22Rv1 (cell line): ENCODE measurements around the gene HDLBP.

ENCODE experiments used
- CTCF ChIP-seq: fragments of 450-650 bp; IDR thresholded peaks from 2 replicates; pipeline ENCODE4 v1.5.1; 2017; ENCODE audit warnings: mild to moderate bottlenecking
- ZFX ChIP-seq: fragments of 450-650 bp; IDR thresholded peaks from 2 replicates; pipeline ENCODE4 v1.6.1; 2017; ENCODE audit warnings: antibody characterized with exemption, borderline replicate concordance

- TF ChIP-seq CTCF (no peak), ZFX (no peak)
Observed at GRCh38 chr2:241225983-241226382, 89.5 kb downstream of the HDLBP start.
